ENCODE data around the gene SH3BP4. TPM values are rescaled to one million over a fixed set of nuclear protein-coding genes. Genes with fewer than 3 reads are reported as not detected.

The SH3BP4 gene
- total and polyA plus RNA-seq, 2 of the 13 experiments (the other 11 are each of a cell fraction or from before 2014, with no cell fraction given), result 34.6 to 99.1 TPM

- TF ChIP-seq, protein P1, sequence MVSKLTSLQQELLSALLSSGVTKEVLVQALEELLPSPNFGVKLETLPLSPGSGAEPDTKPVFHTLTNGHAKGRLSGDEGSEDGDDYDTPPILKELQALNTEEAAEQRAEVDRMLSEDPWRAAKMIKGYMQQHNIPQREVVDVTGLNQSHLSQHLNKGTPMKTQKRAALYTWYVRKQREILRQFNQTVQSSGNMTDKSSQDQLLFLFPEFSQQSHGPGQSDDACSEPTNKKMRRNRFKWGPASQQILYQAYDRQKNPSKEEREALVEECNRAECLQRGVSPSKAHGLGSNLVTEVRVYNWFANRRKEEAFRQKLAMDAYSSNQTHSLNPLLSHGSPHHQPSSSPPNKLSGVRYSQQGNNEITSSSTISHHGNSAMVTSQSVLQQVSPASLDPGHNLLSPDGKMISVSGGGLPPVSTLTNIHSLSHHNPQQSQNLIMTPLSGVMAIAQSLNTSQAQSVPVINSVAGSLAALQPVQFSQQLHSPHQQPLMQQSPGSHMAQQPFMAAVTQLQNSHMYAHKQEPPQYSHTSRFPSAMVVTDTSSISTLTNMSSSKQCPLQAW (CRISPR knock-in tag; IDR thresholded peaks at IDR 0.05), result no peak
- TF ChIP-seq ZNF138 (CRISPR knock-in tag; IDR thresholded peaks at IDR 0.05; ENCODE audit: low read depth) (no peak), RELA (CRISPR knock-in tag; IDR thresholded peaks at IDR 0.05) (no peak), CAMTA2 (CRISPR knock-in tag; IDR thresholded peaks at IDR 0.05; ENCODE audit: borderline replicate concordance) (no peak), ZBTB37 (CRISPR knock-in tag; IDR thresholded peaks at IDR 0.05) (no peak), CHCHD3 (CRISPR knock-in tag; IDR thresholded peaks at IDR 0.05) (no peak), ZNF337 (CRISPR knock-in tag; IDR thresholded peaks at IDR 0.05; ENCODE audit: borderline replicate concordance, low read depth) (no peak), ZBTB1 (CRISPR knock-in tag; IDR thresholded peaks at IDR 0.05; ENCODE audit: borderline replicate concordance) (no peak), NBN (conservative IDR thresholded peaks at IDR 0.05) (peak; percentile 100), NR3C1 (CRISPR knock-in tag; IDR thresholded peaks at IDR 0.05) (no peak), PPARG (CRISPR knock-in tag; conservative IDR thresholded peaks at IDR 0.05) (no peak), ZFP62 (CRISPR knock-in tag; IDR thresholded peaks at IDR 0.05) (no peak), FOXA1 (IDR thresholded peaks at IDR 0.05) (peak; percentile 59; the same call in 1 of the 2 replicates), FOXA1 (CRISPR knock-in tag; IDR thresholded peaks at IDR 0.05) (no peak), ZMYM3 (CRISPR knock-in tag; IDR thresholded peaks at IDR 0.05) (no peak), FOXO4 (CRISPR knock-in tag; conservative IDR thresholded peaks at IDR 0.05) (no peak), KLF15 (CRISPR knock-in tag; IDR thresholded peaks at IDR 0.05; ENCODE audit: borderline replicate concordance) (no peak)
- TF ChIP-seq, protein P2, sequence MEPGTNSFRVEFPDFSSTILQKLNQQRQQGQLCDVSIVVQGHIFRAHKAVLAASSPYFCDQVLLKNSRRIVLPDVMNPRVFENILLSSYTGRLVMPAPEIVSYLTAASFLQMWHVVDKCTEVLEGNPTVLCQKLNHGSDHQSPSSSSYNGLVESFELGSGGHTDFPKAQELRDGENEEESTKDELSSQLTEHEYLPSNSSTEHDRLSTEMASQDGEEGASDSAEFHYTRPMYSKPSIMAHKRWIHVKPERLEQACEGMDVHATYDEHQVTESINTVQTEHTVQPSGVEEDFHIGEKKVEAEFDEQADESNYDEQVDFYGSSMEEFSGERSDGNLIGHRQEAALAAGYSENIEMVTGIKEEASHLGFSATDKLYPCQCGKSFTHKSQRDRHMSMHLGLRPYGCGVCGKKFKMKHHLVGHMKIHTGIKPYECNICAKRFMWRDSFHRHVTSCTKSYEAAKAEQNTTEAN (CRISPR knock-in tag; conservative IDR thresholded peaks at IDR 0.05), result no peak
- TF ChIP-seq, protein P3, sequence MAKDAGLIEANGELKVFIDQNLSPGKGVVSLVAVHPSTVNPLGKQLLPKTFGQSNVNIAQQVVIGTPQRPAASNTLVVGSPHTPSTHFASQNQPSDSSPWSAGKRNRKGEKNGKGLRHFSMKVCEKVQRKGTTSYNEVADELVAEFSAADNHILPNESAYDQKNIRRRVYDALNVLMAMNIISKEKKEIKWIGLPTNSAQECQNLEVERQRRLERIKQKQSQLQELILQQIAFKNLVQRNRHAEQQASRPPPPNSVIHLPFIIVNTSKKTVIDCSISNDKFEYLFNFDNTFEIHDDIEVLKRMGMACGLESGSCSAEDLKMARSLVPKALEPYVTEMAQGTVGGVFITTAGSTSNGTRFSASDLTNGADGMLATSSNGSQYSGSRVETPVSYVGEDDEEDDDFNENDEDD (CRISPR knock-in tag; IDR thresholded peaks at IDR 0.05; ENCODE audit: borderline replicate concordance), result no peak
These were observed 127.2 kb downstream of the SH3BP4 start (continued) for GRCh38 chr2:235078914-235079472.

Data from HepG2 (cell line).